GM23338 (cell line): ENCODE results near the gene CIPC. TPM values are rescaled to one million over a fixed set of nuclear protein-coding genes. Genes with fewer than 3 reads are reported as not detected.

ENCODE experiments used
- ATAC-seq: fragments of 200-7000 bp; cut with Tn5 transposase; 3 replicates; pipeline ENCODE4 v1.9.1; 2020
- DNase-seq: peaks from one replicate; pipeline ENCODE4 v3.0.0-alpha.2; 2015; ENCODE audit warnings: low spot score
- H2AFZ ChIP-seq: fragments of 200-600 bp; sonication (generic); 2 replicates; pipeline ENCODE4 v1.8.0; 2016; ENCODE audit warnings: antibody characterized with exemption, mild to moderate bottlenecking, moderate library complexity
- H3F3A ChIP-seq: fragments of 200-600 bp; sonication (generic); replicated peaks from 2 replicates; pipeline ENCODE4 v1.8.0; 2017; ENCODE audit warnings: antibody characterized with exemption, mixed run types, low read depth
- H3K27ac ChIP-seq: fragments of 200-600 bp; sonication (generic); 2 replicates; pipeline ENCODE4 v1.6.1; 2016; ENCODE audit warnings: low read depth
- H3K27me3 ChIP-seq: fragments of 200-600 bp; sonication (generic); 2 replicates; pipeline ENCODE4 v1.8.0; 2016; ENCODE audit warnings: mild to moderate bottlenecking, mixed run types, moderate library complexity; ENCODE audit not compliant: insufficient read depth
- H3K36me3 ChIP-seq: fragments of 200-600 bp; sonication (generic); 2 replicates; pipeline ENCODE4 v1.8.0; 2016; ENCODE audit warnings: mild to moderate bottlenecking; ENCODE audit not compliant: insufficient read depth
- H3K4me1 ChIP-seq: fragments of 200-600 bp; sonication (generic); 2 replicates; pipeline ENCODE4 v1.8.0; 2016; ENCODE audit warnings: mild to moderate bottlenecking, moderate library complexity; ENCODE audit not compliant: insufficient read depth
- H3K4me2 ChIP-seq: fragments of 200-600 bp; sonication (generic); 2 replicates; pipeline ENCODE4 v1.7.1; 2017; ENCODE audit warnings: mixed run types
- H3K4me3 ChIP-seq: fragments of 200-600 bp; sonication (generic); 2 replicates; pipeline ENCODE4 v1.6.1; 2016; ENCODE audit warnings: mixed run types
- H3K79me2 ChIP-seq: fragments of 200-600 bp; sonication (generic); replicated peaks from 2 replicates; pipeline ENCODE4 v1.8.0; 2017; ENCODE audit warnings: mild to moderate bottlenecking; ENCODE audit not compliant: insufficient read depth
- H3K9me2 ChIP-seq: fragments of 200-600 bp; sonication (generic); 2 replicates; pipeline ENCODE4 v1.8.0; 2017; ENCODE audit not compliant: insufficient read depth
- H4K20me1 ChIP-seq: fragments of 200-600 bp; sonication (generic); replicated peaks from 2 replicates; pipeline ENCODE4 v1.8.0; 2017; ENCODE audit warnings: mild to moderate bottlenecking; ENCODE audit not compliant: insufficient read depth
- H3K27ac Mint-ChIP-seq: 2 replicates; pipeline ENCODE4 v1.8.0; 2020; ENCODE audit warnings: inconsistent platforms, mild to moderate bottlenecking, moderate library complexity, mixed read lengths
- H3K27me3 Mint-ChIP-seq: 3 replicates; pipeline ENCODE4 v1.8.0; 2022; ENCODE audit warnings: low read depth, mild to moderate bottlenecking, moderate library complexity, mixed read lengths, inconsistent platforms; ENCODE audit not compliant: insufficient read depth, poor library complexity
- H3K36me3 Mint-ChIP-seq: 3 replicates; pipeline ENCODE4 v1.8.0; 2021; ENCODE audit warnings: low read depth, mild to moderate bottlenecking, inconsistent platforms, moderate library complexity, mixed read lengths
- H3K4me1 Mint-ChIP-seq: 3 replicates; pipeline ENCODE4 v1.8.0; 2020; ENCODE audit warnings: mild to moderate bottlenecking, inconsistent platforms, mixed read lengths
- H3K4me3 Mint-ChIP-seq: 3 replicates; pipeline ENCODE4 v1.8.0; 2021; ENCODE audit warnings: moderate library complexity, mild to moderate bottlenecking, inconsistent platforms, mixed read lengths
- H3K9me3 Mint-ChIP-seq: 3 replicates; pipeline ENCODE4 v1.8.0; 2020; ENCODE audit warnings: moderate library complexity, mild to moderate bottlenecking, inconsistent platforms, mixed read lengths
- CREB1 ChIP-seq: fragments of 250-450 bp; sonication (Bioruptor Pico); IDR thresholded peaks from 2 replicates; pipeline ENCODE4 v1.5.0; 2020; ENCODE audit warnings: low read depth, mild to moderate bottlenecking, moderate library complexity
- CTCF ChIP-seq, 2 experiments: fragments of 200-600 bp in 1 of 2; sonication (generic) in 1 of 2; conservative IDR thresholded peaks; 2 replicates each; pipeline versions ENCODE4 v1.5.1 to v1.6.1; 2016 to 2017; ENCODE audit warnings: antibody characterized with exemption in 2 of 2, low read depth in 2 of 2, mild to moderate bottlenecking in 2 of 2, moderate library complexity in 1 of 2
- EZH2 ChIP-seq: fragments of 200-600 bp; sonication (generic); IDR thresholded peaks from one replicate; pipeline ENCODE4 v1.8.0; 2017; ENCODE audit warnings: antibody characterized with exemption, mild to moderate bottlenecking, low read depth; ENCODE audit not compliant: unreplicated experiment
- EZH2phosphoT487 ChIP-seq: fragments of 200-600 bp; sonication (generic); IDR thresholded peaks from one replicate; pipeline ENCODE4 v1.8.1; 2018; ENCODE audit warnings: antibody characterized with exemption; ENCODE audit not compliant: unreplicated experiment
- JUNB ChIP-seq: IDR thresholded peaks from one replicate; pipeline ENCODE4 v1.6.1; 2016; ENCODE audit warnings: antibody characterized with exemption; ENCODE audit not compliant: unreplicated experiment
- NANOG ChIP-seq: IDR thresholded peaks from 2 replicates; pipeline ENCODE4 v1.6.1; 2016; ENCODE audit warnings: antibody characterized with exemption, borderline replicate concordance
- POLR2AphosphoS5 ChIP-seq: IDR thresholded peaks from 2 replicates; pipeline ENCODE4 v1.6.1; 2016; ENCODE audit warnings: antibody characterized with exemption, low read depth
- STAT1 ChIP-seq: IDR thresholded peaks from one replicate; pipeline ENCODE4 v1.6.1; 2016; ENCODE audit warnings: antibody characterized with exemption; ENCODE audit not compliant: unreplicated experiment
- ZNF114 ChIP-seq: fragments of 250-450 bp; sonication (Bioruptor Pico); IDR thresholded peaks from 2 replicates; pipeline ENCODE4 v1.5.0; 2020; ENCODE audit warnings: mild to moderate bottlenecking, moderate library complexity
- ZNF331 ChIP-seq: fragments of 250-450 bp; sonication (Bioruptor Pico); IDR thresholded peaks from 2 replicates; pipeline ENCODE4 v1.5.0; 2020; ENCODE audit warnings: low read depth, mild to moderate bottlenecking, moderate library complexity
- ZNF462 ChIP-seq: fragments of 250-450 bp; sonication (Bioruptor Pico); IDR thresholded peaks from 2 replicates; pipeline ENCODE4 v1.5.0; 2020; ENCODE audit warnings: mild to moderate bottlenecking, moderate library complexity
- polyA plus RNA-seq: library from polyadenylated mRNA; unstranded; fragments of >200 nt; fragmentation: Nextera tagmentation; extraction: Ambion mirVana; gene quantifications from 2 replicates; pipeline ENCODE4 v1.2.1, GENCODE V29; 2016
- total RNA-seq: library from RNA; depleted of rRNA; stranded (reverse); fragments of >200 nt; shearing (Covaris generic); gene quantifications from 2 replicates; pipeline ENCODE4 v1.2.3, GENCODE V29; 2014

The CIPC gene
- total and polyA plus RNA-seq, 2 experiments from 2014 or later, result 8.1 to 36.9 TPM

- Histone ChIP-seq H3K36me3 (no peaks in the 10 kb centered on the region), H3K4me1 (no peaks in the 10 kb centered on the region; the same call in 1 of the 2 replicates), H3K4me2 (no peak overlapping the region), H3K9me2 (no peaks in the 10 kb centered on the region), H3K27me3 (no peaks in the 10 kb centered on the region), H3F3A (0 out of 2 replicates have a peak, but pooled peaks cover 3% of the 10 kb centered on the region), H2AFZ (no peak overlapping the region), H3K27ac (no peak overlapping the region), H3K79me2 (no peaks in the 10 kb centered on the region), H3K4me3 (no peak overlapping the region), H4K20me1 (no peaks in the 10 kb centered on the region)
- peaks cover 6% of the 10 kb centered on the region for H3K27me3 Mint-ChIP-seq
- TF ChIP-seq EZH2phosphoT487, result no peak
- no peaks in the 10 kb centered on the region for H3K36me3 Mint-ChIP-seq
- H3K27ac Mint-ChIP-seq, result no peak overlapping the region
- no peak overlapping the region for H3K4me3 Mint-ChIP-seq
- ATAC-seq, result no peak
- DNase-seq, result no peak
- peaks cover 11% of the 10 kb centered on the region; the same call in 2 of the 3 replicates for H3K4me1 Mint-ChIP-seq
- no peaks in the 10 kb centered on the region for H3K9me3 Mint-ChIP-seq
Measured at GRCh38 chr14:77064521-77065178, 33.4 kb upstream of the CIPC start.

GRCh38 chr14:77065851-77066577, 32.0 kb upstream of the CIPC start:
- DNase-seq (no peak), ATAC-seq (no peak)
- H3K4me3 ChIP-seq, result no peak overlapping the region
- no peak overlapping the region for H3K27ac Mint-ChIP-seq
- H3K27ac ChIP-seq, result no peak overlapping the region
- H3K27me3 ChIP-seq, result no peaks in the 10 kb centered on the region
- no peaks in the 10 kb centered on the region for H3K9me3 Mint-ChIP-seq
- H3F3A ChIP-seq, result 0 out of 2 replicates have a peak, but pooled peaks cover 3% of the 10 kb centered on the region
- H3K9me2 ChIP-seq, result no peaks in the 10 kb centered on the region
- no peak overlapping the region for H3K4me2 ChIP-seq
- H3K27me3 Mint-ChIP-seq, result peaks cover 9% of the 10 kb centered on the region
- no peak overlapping the region; the same call in 1 of the 2 replicates for H2AFZ ChIP-seq
- no peak overlapping the region for H3K4me3 Mint-ChIP-seq
- no peaks in the 10 kb centered on the region; the same call in 1 of the 2 replicates for H3K4me1 ChIP-seq
- peaks cover 16% of the 10 kb centered on the region for H3K4me1 Mint-ChIP-seq
- H3K36me3 ChIP-seq, result no peaks in the 10 kb centered on the region
- no peaks in the 10 kb centered on the region for H3K79me2 ChIP-seq
- H3K36me3 Mint-ChIP-seq, result no peaks in the 10 kb centered on the region
- no peaks in the 10 kb centered on the region for H4K20me1 ChIP-seq
- no peak for TF ChIP-seq POLR2AphosphoS5
- TF ChIP-seq STAT1, result no peak
- TF ChIP-seq CREB1, result no peak
- no peak for TF ChIP-seq NANOG
- TF ChIP-seq CTCF (conservative IDR thresholded peaks at IDR 0.05; ENCODE audit: low read depth in 2 of 2), result no peak
- TF ChIP-seq EZH2phosphoT487, result no peak
- no peak for TF ChIP-seq ZNF331 (CRISPR knock-in tag)
- TF ChIP-seq JUNB, result no peak
- TF ChIP-seq EZH2, result no peak
- TF ChIP-seq ZNF462 (CRISPR knock-in tag), result no peak
- TF ChIP-seq ZNF114 (CRISPR knock-in tag), result no peak
